HK-2 (cell line): Measurements from ENCODE around the gene SFXN2.

ENCODE experiments used
- DNase-seq: peaks from one replicate; pipeline ENCODE4 v3.0.0-alpha.2; 2018; ENCODE audit not compliant: unreplicated experiment

The SFXN2 gene

DNA sequence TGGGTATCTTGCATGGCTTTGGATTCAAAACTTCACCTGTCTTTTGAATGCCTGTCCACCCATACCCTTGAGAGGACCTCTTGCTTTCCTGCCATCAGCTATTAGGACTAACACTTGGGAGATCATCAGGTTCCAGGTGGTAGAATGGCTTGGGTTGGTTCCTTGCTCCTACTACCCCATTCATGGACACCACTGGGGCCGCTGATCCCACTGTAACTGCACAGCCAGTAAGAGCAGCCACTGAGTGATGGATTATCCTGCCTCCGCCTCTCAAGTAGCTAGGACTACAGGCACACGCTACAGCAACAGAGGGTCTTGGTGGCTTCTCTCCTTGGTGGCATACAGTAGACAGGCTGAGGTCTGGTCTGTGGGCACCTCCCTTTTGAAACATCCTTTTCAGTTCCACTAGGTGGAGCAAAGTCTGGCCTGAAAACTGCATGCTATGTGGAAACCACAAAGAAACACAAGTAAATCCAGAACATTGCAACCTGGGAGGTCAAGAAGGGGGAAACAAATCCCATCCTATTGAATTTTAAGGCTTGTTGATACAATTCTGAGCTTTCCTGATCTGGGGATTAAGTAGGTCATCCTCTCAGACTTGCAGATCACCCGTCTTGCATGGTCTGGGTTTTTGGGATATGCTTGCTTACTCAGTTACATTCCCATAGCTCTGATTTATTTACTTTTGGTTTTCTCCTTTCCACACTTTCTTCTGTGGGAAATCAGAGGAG lies 38.7 kb downstream of the SFXN2 start:
- no peak for DNase-seq

DNA sequence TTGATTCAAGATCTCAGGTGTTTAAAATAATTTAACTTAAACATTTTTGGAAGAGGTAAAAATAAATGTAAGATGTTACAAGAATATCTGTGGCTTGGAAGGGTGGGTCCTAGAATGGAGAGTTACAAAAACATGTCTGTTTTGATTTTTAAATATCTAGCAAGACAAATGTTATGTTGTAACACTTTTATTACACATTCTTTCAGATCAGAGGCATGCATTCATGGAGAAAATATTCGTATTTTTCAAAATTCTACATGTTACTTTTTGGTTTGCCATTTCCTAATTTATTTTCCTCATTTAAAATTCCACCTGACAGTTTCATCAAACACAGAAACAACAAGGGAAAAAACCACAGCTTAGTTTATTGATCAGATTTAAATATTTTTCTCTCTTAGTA lies 39.3 kb downstream of the SFXN2 start:
- no peak for DNase-seq

DNA sequence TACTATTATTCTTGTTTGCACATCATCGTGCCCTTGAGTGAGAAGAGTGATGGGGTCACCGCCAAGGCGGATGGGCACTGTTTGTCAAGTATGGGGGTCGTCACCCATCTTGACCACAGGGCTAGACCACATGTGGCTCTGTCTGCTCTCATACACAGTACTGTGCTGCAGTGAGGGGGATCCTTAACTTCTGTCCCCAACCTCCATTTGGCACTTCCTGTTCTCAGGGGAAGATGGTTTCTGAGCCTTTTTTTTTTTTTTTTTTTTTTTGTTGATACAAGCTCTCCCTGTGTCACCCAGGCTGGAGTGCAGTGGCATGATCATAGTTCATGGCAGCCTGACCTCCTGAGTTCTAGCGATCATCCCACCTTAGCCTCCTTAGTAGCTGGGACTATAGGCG lies 42.9 kb downstream of the SFXN2 start:
- DNase-seq, result no peak

DNA sequence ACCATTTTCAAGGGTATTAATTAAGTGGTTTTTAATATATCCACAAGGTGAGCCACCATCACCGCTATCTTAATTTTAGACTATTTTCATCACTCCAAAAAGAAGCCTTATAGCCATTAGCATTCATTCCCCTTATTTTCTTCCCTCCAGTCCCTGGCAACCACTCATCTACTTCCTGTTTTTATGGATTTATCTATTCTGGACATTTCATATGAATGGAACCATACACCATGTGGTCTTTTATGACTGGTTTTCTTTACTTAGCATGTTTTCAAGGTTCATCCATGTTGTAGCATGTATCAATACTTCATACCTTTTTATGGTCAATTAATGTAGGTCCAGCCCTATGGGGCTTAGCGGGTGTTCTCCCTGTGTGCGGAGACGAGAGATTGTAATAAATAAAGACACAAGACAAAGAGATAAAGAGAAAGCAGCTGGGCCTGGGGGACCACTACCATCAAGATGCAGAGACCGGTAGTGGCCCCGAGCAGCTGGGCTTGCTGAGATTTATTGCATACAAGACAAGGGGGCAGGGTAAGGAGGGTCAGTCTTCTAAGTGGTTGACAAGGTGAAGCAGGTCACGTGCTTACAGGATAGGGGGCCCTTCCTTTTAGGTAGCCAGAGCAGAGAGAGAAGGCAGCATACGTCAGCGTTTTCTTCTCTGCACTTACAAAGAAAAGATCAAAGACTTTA lies 44.0 kb downstream of the SFXN2 start:
- peak; percentile 34 for DNase-seq

DNA sequence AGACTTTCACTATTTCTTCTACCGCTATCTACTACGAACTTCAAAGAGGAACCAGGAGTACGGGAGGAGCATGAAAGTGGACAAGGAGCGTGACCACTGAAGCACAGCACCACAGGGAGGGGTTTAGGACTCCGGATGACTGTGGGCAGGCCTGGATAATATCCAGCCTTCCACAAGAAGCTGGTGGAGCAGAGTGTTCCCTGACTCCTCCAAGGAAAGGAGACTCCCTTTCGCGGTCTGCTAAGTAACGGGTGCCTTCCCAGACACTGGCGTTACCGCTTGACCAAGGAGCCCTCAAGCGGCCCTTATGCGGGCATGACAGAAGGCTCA lies 44.5 kb downstream of the SFXN2 start:
- peak; percentile 20 for DNase-seq

- DNase-seq, result no peak
Measured at GRCh38 chr10:102759497-102760210, 45.2 kb downstream of the SFXN2 start.

- no peak for DNase-seq
Measured at GRCh38 chr10:102761981-102762380, 47.5 kb downstream of the SFXN2 start.

GRCh38 chr10:102762401-102763015 lies 48.1 kb downstream of the SFXN2 start:
- DNase-seq, result no peak

GRCh38 chr10:102763037-102763607 lies 48.7 kb downstream of the SFXN2 start:
- no peak for DNase-seq

DNA sequence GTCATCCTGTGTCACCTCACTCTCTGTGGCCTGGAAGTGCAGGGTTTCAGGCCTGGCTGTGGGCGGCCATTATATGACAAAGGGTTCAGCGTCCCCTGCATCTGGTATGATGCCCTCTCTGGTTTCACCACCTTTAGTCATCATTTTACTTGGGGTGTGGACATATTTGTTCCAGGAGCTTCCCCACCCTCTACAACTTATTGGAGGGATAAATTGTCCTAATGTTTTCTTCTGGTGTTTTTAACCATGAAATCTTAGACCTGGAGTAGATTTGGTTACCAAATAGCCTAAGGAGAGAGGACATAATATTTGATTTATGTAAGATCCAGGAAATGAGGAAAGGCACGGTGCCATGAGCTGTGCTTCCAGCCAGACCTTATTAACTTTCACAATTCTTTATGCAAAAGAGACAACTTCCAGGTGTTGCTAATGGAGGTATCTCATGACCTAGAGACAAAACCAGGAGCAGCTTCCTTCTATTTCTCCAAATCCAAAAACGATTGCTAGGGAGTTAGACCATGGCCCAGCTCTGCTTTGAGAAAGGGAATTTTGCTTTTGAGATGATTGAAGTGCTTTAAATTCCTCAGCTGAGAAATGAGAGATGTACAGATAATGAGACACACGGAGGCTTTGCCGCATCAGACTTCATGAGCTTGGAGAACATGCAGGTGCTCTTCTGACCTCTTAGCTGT lies 50.2 kb downstream of the SFXN2 start:
- no peak for DNase-seq

DNA sequence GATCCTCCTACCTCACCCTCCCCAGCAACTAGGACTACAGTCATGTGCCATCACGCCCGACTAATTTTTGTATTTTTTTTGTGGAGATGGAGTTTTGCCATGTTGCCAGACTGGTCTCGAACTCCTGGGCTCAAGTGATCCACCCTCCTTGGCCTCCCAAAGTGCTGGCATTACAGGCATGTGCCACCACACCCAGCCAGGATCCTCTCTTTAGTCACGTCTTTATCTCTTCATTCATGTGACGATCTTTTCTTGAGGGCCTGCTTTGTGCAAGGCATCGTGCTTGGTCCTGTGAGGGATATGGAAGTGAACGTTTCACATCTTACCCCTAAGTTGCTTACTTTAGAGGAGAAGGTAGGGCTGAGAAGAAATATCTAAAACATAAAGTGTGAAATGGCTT lies 50.9 kb downstream of the SFXN2 start:
- no peak for DNase-seq

DNA sequence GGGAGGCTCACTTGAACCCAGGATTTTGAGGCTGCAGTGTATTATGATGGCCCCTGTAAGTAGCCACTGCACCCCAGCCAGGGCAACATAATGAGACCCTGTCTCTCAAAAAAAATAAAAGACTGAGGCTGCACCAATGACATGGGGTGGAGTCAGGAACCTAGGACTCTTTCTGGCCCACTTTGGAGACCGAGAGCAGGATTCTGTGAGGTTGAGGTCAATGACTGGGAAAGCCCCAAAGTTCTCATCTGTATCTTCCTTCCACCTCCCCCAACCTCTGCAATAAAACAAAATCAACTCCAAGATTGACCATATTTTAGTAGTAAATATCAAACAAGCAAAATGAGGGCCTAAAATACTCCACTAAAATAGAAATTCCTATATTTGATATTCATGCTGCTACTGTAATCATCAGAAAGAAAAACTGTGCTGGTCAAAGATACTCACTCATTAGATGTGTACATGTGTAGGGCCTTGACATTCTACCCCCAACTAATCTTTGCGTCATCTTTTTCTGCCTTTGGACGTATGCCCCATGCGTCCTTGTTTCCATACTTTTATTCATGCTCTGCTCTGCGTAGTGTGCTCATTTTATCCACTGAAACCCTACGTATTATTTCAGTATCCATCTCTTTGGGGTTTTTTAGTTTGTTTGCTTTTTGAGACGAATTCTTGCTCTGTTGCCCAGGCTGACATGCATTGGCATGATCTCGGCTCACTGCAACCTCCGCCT lies 53.2 kb downstream of the SFXN2 start:
- no peak for DNase-seq

GRCh38 chr10:102769375-102770107 lies 55.1 kb downstream of the SFXN2 start:
- no peak for DNase-seq

DNA sequence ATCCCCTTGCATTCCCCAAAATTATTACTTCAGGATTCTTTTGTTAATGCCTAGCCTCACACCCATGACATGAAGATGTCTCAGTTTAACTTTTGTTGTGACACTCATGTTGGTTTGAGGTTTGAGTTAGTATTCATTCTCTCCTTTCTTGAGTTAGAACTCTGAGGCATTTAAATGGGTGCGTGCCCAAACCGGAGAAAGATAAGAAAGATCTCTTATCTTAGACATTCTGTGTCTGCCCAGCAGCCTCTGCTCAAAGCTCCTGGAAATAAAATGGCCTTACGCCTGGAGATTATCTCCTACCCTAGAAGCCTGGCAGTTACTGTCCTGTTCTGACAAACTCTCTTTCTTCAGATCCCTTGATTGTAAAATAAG lies 55.7 kb downstream of the SFXN2 start:
- no peak for DNase-seq

DNA sequence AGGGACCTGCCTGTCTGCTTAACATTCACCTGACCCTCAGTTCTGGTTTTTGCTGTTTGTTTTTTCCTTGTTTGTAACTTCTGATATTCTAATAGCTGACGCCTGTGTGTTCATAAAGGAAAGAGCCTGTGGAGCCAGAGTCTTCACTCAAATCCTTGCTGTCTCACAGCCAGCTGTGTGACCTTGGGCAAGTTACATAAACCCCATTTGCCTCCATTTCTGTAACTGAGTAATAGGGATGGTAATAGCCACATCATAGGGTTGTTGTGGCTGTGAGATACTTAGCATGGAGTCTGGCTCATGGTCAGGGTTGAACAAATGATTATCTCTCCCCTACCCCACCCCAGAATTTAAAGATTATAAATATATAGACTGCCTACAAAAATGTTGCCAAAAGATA lies 56.4 kb downstream of the SFXN2 start:
- DNase-seq, result no peak

GRCh38 chr10:102773320-102773719 lies 58.9 kb downstream of the SFXN2 start:
- DNase-seq, result no peak

GRCh38 chr10:102773986-102774385 lies 59.5 kb downstream of the SFXN2 start:
- DNase-seq, result no peak

DNA sequence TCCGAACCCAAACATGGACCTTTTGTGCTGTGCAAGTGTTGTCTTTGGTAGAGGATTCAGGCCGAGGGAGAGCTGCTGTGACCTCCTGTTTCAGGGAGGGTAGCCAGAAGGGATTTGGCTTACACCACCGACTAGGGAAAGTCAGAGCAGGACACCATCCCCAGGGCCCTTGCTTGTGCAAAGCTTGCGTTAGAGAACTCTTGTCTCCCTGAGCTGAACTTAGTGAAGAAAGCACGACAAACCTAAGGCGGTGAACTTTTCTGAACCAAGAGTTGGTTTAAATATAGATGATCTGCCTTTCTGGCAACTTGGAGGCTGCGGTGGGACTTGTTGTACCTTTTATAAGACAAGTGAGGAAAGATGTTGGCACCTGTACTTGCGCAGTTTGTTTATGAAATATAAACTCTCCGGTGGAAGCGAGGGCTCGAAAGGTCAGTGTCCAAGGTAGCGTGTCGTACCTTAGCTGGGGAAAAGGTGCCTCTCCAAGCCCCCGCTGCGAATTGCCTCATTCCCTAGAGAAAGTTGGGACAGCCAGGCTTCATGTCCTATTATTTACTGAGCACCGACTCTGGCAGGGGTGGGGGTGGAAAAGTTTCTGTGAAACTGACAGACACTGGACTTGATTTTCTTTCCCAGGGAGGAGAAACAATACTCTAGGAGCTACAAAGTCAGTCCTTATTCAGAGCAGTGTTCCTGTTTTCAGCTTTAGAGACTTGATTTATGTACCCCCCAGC lies 60.9 kb downstream of the SFXN2 start:
- no peak for DNase-seq

- DNase-seq, result peak; percentile 54
Measured at GRCh38 chr10:102775935-102776669, 61.7 kb downstream of the SFXN2 start.
